Right lung (tissue), 10 donors: ENCODE data around the gene RARA. TPM values are rescaled to one million over a fixed set of nuclear protein-coding genes. Genes with fewer than 3 reads are reported as not detected.

ENCODE experiments used
- DNase-seq, 2 donors: peaks; one replicate each; pipeline ENCODE4 v3.0.0-alpha.2; 2013
- long read RNA-seq, 8 donors: transcript quantifications; one replicate each; lab custom pipeline, GENCODE V29; 2026
- polyA plus RNA-seq, 5 donors: library from polyadenylated mRNA; unstranded; fragments of 120-200 nt; gene quantifications; one replicate each; pipeline versions ENCODE4 v1.2.1 to v1.2.3, GENCODE V29; 2013; ENCODE audit warnings: inconsistent platforms in 1 of 5, low replicate concordance in 1 of 5; ENCODE audit not compliant: insufficient read length in 5 of 5, insufficient read depth in 1 of 5

RARA gene
- 10 to 100 TPM; 35.5 to 65.3 (median 49.7) TPM for polyA plus RNA-seq
- long read RNA-seq, donor 1, transcript RARA-202 (8 exons, 2,285 nt): major isoform, 8 of 27 reads
- long read RNA-seq, donor 1, partial matches to known transcripts: 16 of 27 reads
- long read RNA-seq, donor 1, other reads (novel, unspliced or antisense): 0 of 27 reads
- long read RNA-seq, donor 2, partial matches to known transcripts: 0 of 5 reads
- long read RNA-seq, donor 2, other reads (novel, unspliced or antisense): 0 of 5 reads
- long read RNA-seq, donor 3, partial matches to known transcripts: 0 of 1 reads
- long read RNA-seq, donor 3, other reads (novel, unspliced or antisense): 0 of 1 reads
- long read RNA-seq, donor 4, partial matches to known transcripts: 10 of 16 reads
- long read RNA-seq, donor 4, other reads (novel, unspliced or antisense): 0 of 16 reads
- long read RNA-seq, donor 5, partial matches to known transcripts: 6 of 13 reads
- long read RNA-seq, donor 5, other reads (novel, unspliced or antisense): 0 of 13 reads
- long read RNA-seq, donor 6, transcript RARA-202 (8 exons, 2,285 nt): major isoform, 8 of 23 reads
- long read RNA-seq, donor 6, transcript RARA-204 (9 exons, 2,024 nt): minor isoform, 5 of 23 reads
- long read RNA-seq, donor 6, transcript RARA-201 (9 exons, 2,414 nt): minor isoform, 5 of 23 reads
- long read RNA-seq, donor 6, partial matches to known transcripts: 5 of 23 reads
- long read RNA-seq, donor 6, other reads (novel, unspliced or antisense): 0 of 23 reads
- long read RNA-seq, donor 7, transcript RARA-204 (9 exons, 2,024 nt): major isoform, 10 of 18 reads
- long read RNA-seq, donor 7, transcript RARA-202 (8 exons, 2,285 nt): minor isoform, 8 of 18 reads
- long read RNA-seq, donor 7, partial matches to known transcripts: 0 of 18 reads
- long read RNA-seq, donor 7, other reads (novel, unspliced or antisense): 0 of 18 reads
- long read RNA-seq, donor 8, partial matches to known transcripts: 0 of 3 reads
- long read RNA-seq, donor 8, other reads (novel, unspliced or antisense): 0 of 3 reads

DNA sequence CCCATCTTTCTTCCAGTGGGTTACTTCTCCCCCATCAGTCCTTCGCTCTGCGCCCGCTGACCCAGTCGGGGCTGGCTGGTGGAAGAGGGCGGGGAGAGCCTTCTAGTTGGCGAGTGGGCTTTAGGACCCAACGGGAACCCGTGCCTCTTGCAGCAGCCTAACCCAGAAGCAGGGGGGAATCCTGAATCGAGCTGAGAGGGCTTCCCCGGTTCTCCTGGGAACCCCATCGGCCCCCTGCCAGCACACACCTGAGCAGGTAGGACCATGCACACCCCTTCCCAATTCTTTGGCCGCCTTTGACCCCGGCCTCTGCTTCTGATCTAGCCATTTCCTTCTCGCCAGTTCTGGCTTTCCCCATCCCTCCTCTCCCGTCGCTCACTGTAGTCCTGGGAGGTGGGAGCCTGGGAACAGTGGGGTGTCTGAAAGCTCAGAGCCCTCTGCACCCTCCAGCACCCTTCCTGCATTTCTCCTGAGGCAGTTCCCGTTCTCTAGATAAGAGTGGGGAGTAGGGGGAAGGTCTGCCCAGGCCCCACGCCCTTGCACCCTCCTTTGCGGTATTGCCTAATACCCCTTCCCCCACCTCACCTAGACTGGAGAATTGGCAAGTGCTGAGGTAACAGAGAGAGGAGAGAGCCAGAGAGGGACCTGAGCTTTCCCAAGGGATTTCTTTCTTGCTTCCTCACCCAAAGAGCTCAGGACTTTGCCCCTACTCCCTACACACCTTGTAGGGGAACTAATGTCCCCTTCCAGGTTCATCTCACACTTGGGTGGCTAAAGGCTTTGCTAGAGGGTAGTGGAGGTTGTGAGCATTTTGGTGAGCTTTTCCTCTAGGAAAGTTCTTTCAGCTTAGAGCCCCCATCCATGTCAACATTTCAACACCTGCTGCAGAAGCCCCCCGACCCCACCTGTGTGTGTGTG, at the start of gene RARA:
TSS of gene RARA (plus strand) at position 150 of the 918 bp plus-strand sequence. CDS start 22,039 bp downstream, outside the sequence.
- no peak for DNase-seq

DNA sequence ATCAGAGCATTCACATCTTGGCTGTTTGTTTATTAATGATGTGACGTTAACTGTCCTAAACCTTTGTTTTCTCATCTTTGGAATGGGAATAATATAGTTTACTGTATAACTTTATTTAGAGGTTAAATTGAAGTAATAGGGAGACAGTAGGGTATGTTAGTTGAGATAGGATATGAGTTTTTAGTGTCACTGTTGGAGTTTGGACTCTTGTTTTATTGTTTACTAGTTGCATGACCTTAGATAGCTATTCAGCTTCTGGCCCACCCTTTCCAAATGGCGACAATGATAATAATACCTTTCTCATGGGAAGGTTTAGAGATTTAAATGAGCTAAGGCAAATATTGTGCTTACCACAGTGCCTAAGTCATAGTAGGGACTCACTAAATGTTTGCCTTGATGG, 49.5 kb upstream of the RARA start:
- DNase-seq: no peak

DNA sequence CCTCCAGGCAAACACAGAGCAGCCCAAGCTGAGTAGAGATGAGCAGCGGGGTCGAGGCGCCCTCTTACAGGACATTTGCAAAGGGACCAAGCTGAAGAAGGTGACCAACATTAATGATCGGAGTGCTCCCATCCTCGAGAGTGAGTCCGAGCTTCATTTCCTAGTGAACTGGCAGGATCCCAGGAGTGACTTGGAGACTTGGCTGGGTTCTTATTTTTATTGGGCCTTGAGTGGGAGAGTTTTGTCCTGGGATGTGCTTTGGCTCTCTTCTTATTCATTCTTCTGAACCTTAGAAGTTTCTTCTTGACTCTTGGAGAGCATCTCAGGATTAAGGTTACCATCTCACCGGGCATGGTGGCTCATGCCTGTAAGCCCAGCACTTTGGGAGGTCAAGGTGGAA, 48.5 kb upstream of the RARA start:
- no peak for DNase-seq

DNA sequence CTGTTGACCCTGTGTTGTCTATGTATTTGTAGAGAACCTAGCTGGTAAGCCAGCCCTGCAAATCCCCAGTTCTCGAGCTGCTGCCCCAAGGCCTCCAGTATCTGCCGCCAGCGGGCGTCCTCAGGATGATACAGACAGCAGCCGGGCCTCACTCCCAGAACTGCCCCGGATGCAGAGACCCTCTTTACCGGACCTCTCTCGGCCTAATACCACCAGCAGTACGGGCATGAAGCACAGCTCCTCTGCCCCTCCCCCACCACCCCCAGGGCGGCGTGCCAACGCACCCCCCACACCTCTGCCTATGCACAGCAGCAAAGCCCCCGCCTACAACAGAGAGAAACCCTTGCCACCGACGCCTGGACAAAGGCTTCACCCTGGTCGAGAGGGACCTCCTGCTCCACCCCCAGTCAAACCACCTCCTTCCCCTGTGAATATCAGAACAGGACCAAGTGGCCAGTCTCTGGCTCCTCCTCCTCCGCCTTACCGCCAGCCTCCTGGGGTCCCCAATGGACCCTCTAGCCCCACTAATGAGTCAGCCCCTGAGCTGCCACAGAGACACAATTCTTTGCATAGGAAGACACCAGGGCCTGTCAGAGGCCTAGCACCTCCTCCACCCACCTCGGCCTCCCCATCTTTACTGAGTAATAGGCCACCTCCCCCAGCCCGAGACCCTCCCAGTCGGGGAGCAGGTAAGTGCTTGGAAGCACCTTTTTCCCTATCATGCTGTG, 44.4 kb upstream of the RARA start:
- DNase-seq: no peak

DNA sequence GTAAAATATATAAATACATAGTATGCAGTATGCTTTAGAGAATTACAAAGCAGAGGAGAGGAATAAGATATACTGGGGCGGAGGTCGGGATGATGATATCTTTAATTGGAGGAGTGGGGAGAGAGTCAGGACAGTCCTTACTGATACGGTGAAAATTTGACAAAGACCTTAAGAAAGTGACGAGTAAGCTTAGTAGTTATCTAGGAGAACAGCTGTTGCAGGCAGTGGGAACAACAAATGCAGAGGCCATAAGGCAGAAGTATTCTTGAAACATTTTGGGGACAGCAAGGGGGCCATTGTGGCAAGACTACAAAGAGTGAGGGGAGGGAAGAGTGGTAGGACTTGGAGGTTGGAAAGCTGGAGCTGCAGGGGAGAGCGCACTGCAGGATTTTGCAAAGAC, 43.6 kb upstream of the RARA start:
- DNase-seq: no peak

DNA sequence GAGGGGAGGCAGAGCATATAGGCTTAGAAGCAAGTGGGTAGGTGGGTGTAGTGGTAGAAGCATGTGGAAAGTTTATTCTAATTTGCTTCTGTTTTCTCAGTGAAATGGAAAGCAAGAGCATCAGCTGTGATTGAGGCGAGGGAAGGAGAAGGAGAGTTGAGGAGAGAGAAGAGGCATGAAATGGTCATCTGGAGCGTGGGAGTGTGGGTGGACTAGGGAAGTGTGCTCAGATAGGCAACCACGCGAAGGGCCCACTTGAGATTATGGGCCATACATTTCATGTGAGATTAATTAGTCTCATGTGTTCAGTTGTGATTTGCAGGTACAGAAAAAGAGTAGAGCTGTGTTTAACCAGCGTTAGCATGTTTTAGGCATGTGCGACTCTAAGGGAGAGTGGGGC, 42.1 kb upstream of the RARA start:
- DNase-seq: no peak

DNA sequence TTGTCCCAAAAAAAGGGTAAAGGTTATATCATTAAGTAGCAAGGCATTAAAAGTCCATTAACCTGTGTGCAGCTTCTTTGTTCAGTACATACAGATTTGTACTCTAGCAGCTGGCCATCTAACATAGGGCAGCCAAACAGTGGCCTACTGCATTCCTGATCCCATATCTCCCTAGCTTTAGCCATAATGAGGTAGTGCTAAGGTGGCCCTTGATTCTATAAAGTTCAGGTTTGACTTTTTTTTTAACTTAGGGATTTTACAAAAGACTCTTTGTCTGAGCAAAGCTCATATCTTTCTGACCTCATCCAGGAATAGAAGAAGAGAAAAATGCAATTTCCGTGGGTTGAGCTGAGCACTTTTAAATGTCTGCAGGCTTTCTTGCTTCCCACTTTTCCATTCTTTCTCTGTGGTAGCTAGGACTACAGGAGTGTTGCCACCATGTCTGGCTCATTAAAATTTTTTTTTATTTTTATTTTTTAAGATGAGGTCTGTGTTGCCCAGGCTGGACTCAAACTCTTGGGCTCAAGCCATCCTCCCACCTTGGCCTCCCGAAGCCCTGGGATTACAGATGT, 40.8 kb upstream of the RARA start:
- DNase-seq: no peak

DNA sequence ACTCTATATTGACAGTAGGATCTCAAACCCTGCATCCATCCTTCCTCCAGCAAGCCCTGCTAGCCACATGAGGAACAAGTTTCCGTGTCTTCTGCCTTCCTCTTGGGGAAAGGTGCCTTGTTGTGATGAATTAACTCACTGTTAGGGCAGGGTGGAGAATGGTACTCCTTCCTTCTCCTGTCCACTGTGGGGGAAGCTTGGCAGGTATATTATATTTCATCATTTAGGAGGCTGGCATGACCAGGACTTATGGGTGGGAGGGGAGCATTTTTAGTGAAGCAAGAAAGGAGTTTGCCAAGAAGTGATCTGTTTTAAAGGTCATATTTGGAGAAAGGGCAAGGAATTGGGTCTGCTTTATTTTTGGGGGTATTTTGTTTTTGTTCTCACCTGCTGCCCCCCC, 30.6 kb upstream of the RARA start:
- DNase-seq: no peak

DNA sequence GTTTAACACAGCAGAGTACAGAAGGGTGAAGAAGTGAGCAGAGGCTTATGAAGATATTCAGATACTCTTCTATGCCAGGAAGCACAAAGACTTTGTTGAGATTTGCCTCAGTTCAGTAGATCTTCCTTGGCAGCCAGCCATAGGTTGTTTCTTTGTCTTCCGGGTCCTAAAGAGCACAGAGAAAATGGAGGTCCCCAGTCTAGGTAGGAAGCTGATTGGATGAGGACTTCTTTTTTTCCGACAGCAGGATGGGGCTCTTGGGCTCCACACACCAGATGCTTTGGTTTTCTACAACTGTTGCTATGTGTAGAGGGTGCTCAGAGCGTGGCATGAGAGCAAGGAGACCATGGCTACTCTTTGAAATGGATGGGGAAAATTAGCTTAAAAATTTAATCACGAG, 29.6 kb upstream of the RARA start:
- DNase-seq: no peak

DNA sequence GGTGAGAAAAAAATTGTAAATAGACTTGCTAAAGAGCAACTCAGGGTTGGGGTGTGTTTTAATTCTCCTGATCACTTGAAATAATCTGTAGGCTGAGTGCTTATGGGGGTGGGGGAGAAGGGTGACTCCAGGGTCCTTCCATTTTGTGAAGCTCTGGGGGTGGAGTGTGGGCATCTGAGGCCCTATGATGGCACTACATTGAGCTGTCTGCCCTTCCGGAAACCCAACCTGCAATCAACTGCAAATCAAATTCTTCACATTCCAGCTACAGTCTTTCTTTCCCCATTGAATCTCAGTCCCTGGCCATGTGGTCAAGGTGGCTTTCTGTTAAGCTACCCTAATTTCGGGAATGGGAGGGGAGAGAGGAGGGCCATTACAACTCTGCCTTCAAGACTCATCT, 27.3 kb upstream of the RARA start:
- no peak for DNase-seq

DNA sequence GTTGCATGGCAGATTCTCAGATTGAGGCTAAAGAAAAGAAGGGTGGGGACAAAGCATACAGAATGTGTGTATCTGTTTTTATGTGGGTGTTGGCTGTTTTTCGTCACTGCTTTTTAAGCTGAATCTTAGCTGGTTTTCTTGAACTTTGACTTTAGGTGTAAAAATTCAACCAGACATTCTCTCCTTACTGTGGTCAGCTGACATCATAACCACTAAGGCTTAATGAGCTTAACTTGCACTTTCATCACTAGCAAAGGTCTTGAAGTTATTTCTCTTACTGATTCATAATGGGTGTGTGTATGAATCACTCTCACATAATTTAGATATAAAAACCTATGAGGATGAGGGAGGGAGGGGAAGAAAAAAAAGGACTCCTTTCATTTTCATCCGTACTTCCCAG, 25.3 kb upstream of the RARA start:
- DNase-seq: no peak

DNA sequence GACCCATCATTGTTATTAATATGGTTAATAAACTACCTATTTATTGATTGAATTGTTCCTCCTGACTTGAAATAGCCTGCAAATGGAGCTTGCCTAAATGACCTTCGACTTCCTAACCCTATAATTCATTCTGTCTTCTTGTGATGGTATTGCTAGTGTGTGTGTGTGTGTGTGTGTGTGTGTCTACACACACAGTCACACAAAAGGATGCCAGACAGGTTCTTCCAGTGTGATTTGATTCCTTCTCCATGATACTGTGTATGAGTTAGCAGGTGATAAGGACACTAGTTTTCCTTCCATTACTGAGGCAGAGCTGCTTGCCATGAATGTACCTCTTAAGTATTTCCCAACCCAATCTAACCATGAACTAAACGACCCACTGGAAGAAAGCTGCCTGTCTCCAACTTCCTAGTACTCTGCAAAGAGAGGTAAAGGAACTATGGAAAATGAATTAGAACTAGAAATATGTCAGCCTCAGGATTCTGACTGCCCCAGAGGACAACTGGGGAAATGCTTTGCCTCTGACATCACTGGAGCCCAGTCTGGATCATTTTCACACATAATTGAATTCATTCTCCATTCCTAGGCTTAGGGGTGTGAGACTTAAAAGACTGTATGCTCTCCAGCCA, 24.8 kb upstream of the RARA start:
- peak; percentile 19 to 20 for DNase-seq

DNA sequence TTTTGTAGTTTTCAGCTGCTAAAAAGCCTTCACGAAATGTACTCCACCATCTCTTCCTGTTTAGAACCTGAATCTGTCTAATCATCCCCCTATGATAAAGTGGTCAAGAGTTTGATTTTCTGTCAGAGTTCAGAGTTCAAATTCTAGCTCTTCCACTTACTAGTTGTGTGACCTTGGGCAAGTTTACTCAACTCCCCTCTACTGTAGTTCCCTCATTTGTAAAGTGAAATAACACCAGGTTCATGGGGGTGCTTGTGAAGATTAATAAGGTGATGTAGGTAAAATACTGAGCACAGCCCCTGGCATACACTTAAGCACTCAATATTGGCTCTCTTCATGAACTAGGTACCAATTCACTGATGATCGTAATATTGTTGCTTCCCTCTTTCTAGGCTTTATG, 22.5 kb upstream of the RARA start:
- DNase-seq: no peak

DNA sequence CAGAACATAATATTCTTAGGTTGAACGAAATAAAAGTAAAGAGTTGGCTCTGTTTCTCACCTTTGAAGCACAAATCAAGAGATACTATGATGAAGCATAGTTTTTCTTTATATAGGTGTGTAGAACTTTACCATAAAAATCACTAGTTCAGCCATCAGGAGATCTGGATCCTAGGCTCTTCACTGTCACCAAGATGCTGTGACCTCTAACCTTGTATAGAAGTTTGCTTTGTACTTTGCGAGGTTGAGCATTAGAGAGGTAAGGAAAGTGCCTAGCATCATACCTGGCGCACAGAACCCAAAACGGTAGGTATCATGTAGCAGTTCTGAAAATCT, 21.9 kb upstream of the RARA start:
- no peak for DNase-seq

DNA sequence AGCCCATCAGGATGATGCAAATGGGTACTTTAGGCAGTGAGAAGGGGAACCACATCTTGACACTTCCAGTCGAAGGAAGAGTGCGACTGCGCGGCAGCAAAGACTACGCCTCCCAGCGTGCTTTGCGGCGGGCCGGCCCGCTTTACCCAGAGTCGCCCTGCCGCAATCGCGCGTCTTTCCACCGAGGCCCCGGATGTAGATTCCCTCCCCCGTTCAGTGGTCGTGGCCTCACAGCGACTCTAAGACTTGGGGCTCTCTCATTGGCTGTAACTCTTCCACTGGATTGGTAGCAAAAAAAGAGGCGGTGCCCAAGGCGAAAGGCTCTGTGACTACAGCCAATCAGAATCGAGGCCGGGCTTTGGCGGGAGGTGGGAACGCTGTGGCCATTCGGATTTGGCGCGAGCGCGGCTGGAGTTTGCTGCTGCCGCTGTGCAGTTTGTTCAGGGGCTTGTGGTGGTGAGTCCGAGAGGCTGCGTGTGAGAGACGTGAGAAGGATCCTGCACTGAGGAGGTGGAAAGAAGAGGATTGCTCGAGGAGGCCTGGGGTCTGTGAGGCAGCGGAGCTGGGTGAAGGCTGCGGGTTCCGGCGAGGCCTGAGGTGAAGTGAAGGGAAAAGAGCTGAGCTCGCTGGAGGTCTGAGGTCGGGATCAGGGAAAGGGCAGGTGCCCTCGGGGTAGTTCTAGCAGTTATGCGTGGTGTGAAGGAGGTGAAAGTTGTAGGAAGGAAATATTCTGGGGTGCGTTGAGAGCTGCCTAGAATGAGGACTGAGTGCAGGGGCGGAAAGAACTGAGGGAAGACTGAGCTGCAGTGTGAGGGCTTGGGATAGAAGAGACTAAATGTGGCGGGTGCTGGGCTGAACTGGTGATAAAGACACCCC, 21.2 kb upstream of the RARA start, which contains the start of gene CDC6:
TSS of gene CDC6 (plus strand) at position 386 of the 876 bp plus-strand sequence. CDS start 1,542 bp downstream, outside the sequence.
- DNase-seq: peak; percentile 98

DNA sequence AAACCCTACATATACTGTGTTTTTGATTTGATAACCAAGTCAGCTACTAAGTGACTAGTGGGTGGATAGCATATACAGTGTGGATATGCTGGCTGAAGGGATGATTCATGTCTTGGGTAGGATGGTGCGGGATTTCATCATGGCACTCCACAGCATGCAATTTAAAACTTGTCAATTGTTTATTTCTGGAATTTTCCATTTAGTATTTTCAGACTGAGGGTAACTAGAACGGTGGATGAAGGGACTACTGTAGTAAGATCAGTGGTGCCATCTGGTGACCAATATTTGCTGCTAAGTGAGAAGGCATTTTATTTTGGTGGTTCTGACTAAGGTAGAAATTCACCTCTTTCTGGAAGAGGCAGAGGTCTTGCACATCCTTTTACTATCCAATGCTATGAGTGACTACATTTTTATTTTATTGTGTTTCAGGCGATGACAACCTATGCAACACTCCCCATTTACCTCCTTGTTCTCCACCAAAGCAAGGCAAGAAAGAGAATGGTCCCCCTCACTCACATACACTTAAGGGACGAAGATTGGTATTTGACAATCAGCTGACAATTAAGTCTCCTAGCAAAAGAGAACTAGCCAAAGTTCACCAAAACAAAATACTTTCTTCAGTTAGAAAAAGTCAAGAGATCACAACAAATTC, 18.2 kb upstream of the RARA start:
- DNase-seq: no peak

DNA sequence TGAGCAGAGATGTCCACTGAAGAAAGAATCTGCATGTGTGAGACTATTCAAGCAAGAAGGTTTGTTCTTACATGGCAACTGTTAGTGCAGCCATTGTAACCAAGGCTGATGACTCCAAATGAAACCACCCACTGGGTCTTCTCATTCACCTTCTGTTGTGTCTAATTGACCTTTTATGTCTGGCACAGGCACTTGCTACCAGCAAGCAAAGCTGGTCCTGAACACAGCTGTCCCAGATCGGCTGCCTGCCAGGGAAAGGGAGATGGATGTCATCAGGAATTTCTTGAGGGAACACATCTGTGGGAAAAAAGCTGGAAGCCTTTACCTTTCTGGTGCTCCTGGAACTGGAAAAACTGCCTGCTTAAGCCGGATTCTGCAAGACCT, 17.7 kb upstream of the RARA start:
- DNase-seq: no peak

DNA sequence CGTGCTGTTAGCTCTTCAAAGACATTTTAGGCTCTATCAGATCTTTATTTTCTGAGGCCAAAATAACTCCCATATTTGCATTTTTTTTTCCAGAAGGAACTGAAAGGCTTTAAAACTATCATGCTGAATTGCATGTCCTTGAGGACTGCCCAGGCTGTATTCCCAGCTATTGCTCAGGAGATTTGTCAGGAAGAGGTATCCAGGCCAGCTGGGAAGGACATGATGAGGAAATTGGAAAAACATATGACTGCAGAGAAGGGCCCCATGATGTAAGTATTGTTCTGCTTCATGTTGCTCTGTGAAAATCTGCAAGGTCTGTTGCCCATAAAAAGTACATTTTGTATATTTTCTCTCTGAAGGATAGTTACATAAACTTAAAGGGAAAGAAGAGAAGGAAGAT, 15.6 kb upstream of the RARA start:
- no peak for DNase-seq
